Neural crest cell (in vitro differentiated cells): ENCODE results near the gene TFEB. TPM values are rescaled to one million over a fixed set of nuclear protein-coding genes. Genes with fewer than 3 reads are reported as not detected.
A peak's percentile ranks its signal among the peaks of the same experiment; 100 is the strongest.

Source experiments
- DNase-seq: peaks from one replicate; pipeline ENCODE4 v3.0.0; 2021; ENCODE audit warnings: low read depth, mixed read lengths, low spot score
- H3K27ac Mint-ChIP-seq: one replicate; pipeline ENCODE4 v1.8.0; 2021; ENCODE audit warnings: mild to moderate bottlenecking, mixed read lengths; ENCODE audit not compliant: unreplicated experiment
- H3K27me3 Mint-ChIP-seq: 2 replicates; pipeline ENCODE4 v1.8.0; 2021; ENCODE audit warnings: low read depth, mild to moderate bottlenecking, mixed read lengths
- H3K36me3 Mint-ChIP-seq: 2 replicates; pipeline ENCODE4 v1.8.0; 2021; ENCODE audit warnings: low read depth, mild to moderate bottlenecking, mixed read lengths
- H3K4me1 Mint-ChIP-seq: 2 replicates; pipeline ENCODE4 v1.8.0; 2021; ENCODE audit warnings: mixed read lengths
- H3K4me3 Mint-ChIP-seq: one replicate; pipeline ENCODE4 v1.8.0; 2021; ENCODE audit warnings: mild to moderate bottlenecking, mixed read lengths
- H3K9me3 Mint-ChIP-seq: 2 replicates; pipeline ENCODE4 v1.8.0; 2021; ENCODE audit warnings: mixed read lengths
- CTCF ChIP-seq: fragments of 200-600 bp; sonication (generic); conservative IDR thresholded peaks from 2 replicates; pipeline ENCODE4 v1.5.0; 2021; ENCODE audit warnings: antibody characterized with exemption, mild to moderate bottlenecking
- long read RNA-seq: library from polyadenylated mRNA; unstranded; transcript quantifications from one replicate; pipeline ENCODE4 v2.0.0, GENCODE V29; 2020
- total RNA-seq: library from RNA; stranded (reverse); gene quantifications from 2 replicates; pipeline ENCODE4 v1.2.1, GENCODE V29; 2021

Gene TFEB
- total RNA-seq = 1.1 and 1.3 TPM in 2 replicates
- long read RNA-seq = 0 reads

- H3K4me1 Mint-ChIP-seq = peaks cover 14% of the 10 kb centered on the region
- H3K36me3 Mint-ChIP-seq = no peaks in the 10 kb centered on the region
- TF ChIP-seq CTCF = peak; percentile 96
- no peaks in the 10 kb centered on the region for H3K9me3 Mint-ChIP-seq
- peaks cover 32% of the 10 kb centered on the region for H3K27me3 Mint-ChIP-seq
- H3K27ac Mint-ChIP-seq = no peak within 1 kb of the TSS
- H3K4me3 Mint-ChIP-seq = peak within 1 kb of the TSS; percentile 80
- peak; percentile 95 for DNase-seq
Observed at GRCh38 chr6:41735427-41736185, at the start of gene TFEB. TSS of gene TFEB (minus strand) at chr6:41735608. CDS start at chr6:41691213, 44,395 bp downstream.

GRCh38 chr6:41784581-41785171, 49.3 kb upstream of the TFEB start:
- Mint-ChIP-seq H3K27me3 (peaks cover 13% of the 10 kb centered on the region), H3K4me1 (peaks cover 31% of the 10 kb centered on the region), H3K4me3 (peak overlapping the region; percentile 81), H3K9me3 (no peaks in the 10 kb centered on the region), H3K36me3 (peaks cover 6% of the 10 kb centered on the region), H3K27ac (no peak overlapping the region)
- no peak for DNase-seq
- no peak for TF ChIP-seq CTCF

- H3K4me3 Mint-ChIP-seq = peak overlapping the region; percentile 81
- H3K27ac Mint-ChIP-seq = no peak overlapping the region
- H3K36me3 Mint-ChIP-seq = peaks cover 3% of the 10 kb centered on the region
- no peaks in the 10 kb centered on the region for H3K9me3 Mint-ChIP-seq
- H3K4me1 Mint-ChIP-seq = peaks cover 33% of the 10 kb centered on the region
- DNase-seq = no peak
- no peak for TF ChIP-seq CTCF
- peaks cover 13% of the 10 kb centered on the region for H3K27me3 Mint-ChIP-seq
Observed at GRCh38 chr6:41783106-41783780, 47.8 kb upstream of the TFEB start.

- peak overlapping the region; percentile 8 for H3K27ac Mint-ChIP-seq
- no peak for TF ChIP-seq CTCF
- peaks cover 6% of the 10 kb centered on the region for H3K27me3 Mint-ChIP-seq
- no peaks in the 10 kb centered on the region for H3K36me3 Mint-ChIP-seq
- H3K4me1 Mint-ChIP-seq = peaks cover 23% of the 10 kb centered on the region
- DNase-seq = no peak
- H3K9me3 Mint-ChIP-seq = no peaks in the 10 kb centered on the region
- H3K4me3 Mint-ChIP-seq = peak overlapping the region; percentile 85
Observed at GRCh38 chr6:41781366-41781730, 45.9 kb upstream of the TFEB start.

- Mint-ChIP-seq H3K4me3 (peak within 1 kb of the TSS; percentile 94), H3K27me3 (peaks cover 6% of the 10 kb centered on the region), H3K36me3 (no peaks in the 10 kb centered on the region), H3K9me3 (no peaks in the 10 kb centered on the region), H3K27ac (peak within 1 kb of the TSS; percentile 12), H3K4me1 (peaks cover 19% of the 10 kb centered on the region)
- no peak for TF ChIP-seq CTCF
- DNase-seq = no peak
Observed at GRCh38 chr6:41780551-41781365, 45.4 kb upstream of the TFEB start, which contains the start of gene PRICKLE4. TSS of gene PRICKLE4 (plus strand) at chr6:41780782. CDS start at chr6:41783474, 2,692 bp downstream.
